ENCODE data around the gene OR2AK2. TPM values are rescaled to one million over a fixed set of nuclear protein-coding genes. Genes with fewer than 3 reads are reported as not detected.

The OR2AK2 gene
- total and polyA plus RNA-seq, 2 donors (not counting 1 experiment from before 2014, with no cell fraction given): not detected

- Histone ChIP-seq H3K9ac (ENCODE audit: insufficient read depth, low read length) (no peak overlapping the region), H3K27ac (ENCODE audit: insufficient read depth, low read length) (no peak overlapping the region), H3K27me3 (ENCODE audit: control insufficient read depth, insufficient read depth, low read length) (no peaks in the 10 kb centered on the region), H2AFZ (ENCODE audit: low read length) (no peak overlapping the region), H3K36me3 (ENCODE audit: control insufficient read depth, insufficient read depth, low read length) (no peaks in the 10 kb centered on the region), H3K4me2 (ENCODE audit: extremely low read depth, insufficient read depth, low read length) (no peak overlapping the region), H3K79me2 (ENCODE audit: control insufficient read depth, insufficient read depth, low read length) (no peaks in the 10 kb centered on the region), H3K9me3 (ENCODE audit: control insufficient read depth, insufficient read depth, low read depth, low read length) (no peaks in the 10 kb centered on the region), H3K4me3 (replicated peaks in 1 of 4; ENCODE audit: control extremely low read depth in 1 of 4, insufficient read depth in 1 of 4, low read depth in 3 of 4, low read length in 4 of 4) (no peak overlapping the region), H3K4me1 (ENCODE audit: control insufficient read depth, extremely low read depth, insufficient read depth, low read length) (no peaks in the 10 kb centered on the region), H4K20me1 (ENCODE audit: control insufficient read depth, extremely low read depth, insufficient read depth, low read length) (no peaks in the 10 kb centered on the region)
- DNase-seq (ENCODE audit: low read depth in 2 of 2): no peak
- no peak for TF ChIP-seq EZH2 (IDR thresholded peaks at IDR 0.05; ENCODE audit: low read length, missing control alignments)
- TF ChIP-seq, protein P1, sequence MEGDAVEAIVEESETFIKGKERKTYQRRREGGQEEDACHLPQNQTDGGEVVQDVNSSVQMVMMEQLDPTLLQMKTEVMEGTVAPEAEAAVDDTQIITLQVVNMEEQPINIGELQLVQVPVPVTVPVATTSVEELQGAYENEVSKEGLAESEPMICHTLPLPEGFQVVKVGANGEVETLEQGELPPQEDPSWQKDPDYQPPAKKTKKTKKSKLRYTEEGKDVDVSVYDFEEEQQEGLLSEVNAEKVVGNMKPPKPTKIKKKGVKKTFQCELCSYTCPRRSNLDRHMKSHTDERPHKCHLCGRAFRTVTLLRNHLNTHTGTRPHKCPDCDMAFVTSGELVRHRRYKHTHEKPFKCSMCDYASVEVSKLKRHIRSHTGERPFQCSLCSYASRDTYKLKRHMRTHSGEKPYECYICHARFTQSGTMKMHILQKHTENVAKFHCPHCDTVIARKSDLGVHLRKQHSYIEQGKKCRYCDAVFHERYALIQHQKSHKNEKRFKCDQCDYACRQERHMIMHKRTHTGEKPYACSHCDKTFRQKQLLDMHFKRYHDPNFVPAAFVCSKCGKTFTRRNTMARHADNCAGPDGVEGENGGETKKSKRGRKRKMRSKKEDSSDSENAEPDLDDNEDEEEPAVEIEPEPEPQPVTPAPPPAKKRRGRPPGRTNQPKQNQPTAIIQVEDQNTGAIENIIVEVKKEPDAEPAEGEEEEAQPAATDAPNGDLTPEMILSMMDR (conservative IDR thresholded peaks at IDR 0.05 in 1 of 2, IDR thresholded peaks at IDR 0.05 in 1 of 2; ENCODE audit: low read depth in 1 of 2, low read length in 2 of 2): no peak
These were observed 33.8 kb downstream of the OR2AK2 start for GRCh38 chr1:247998811-247999210.

DNA sequence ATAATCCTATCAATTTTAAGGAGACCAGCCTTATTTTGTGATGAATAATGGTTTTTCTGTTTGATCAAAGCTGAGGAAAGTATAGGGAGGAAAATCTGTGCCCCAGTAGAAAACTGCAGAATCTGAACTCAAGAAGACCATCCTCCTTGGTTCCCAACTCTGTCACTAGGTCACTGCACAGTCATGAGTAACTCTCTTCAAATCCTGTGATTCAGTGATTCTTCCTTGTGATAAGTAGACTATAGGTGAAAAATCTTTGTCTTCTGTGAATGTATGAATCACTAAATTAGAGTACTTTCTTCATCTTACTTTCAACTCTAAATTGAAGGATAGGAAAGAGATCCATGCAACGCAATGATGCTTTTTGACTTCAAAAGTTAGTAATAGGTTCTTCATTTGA lies 35.1 kb downstream of the OR2AK2 start:
- no peak overlapping the region for H3K4me3 ChIP-seq (replicated peaks in 1 of 4; ENCODE audit: control extremely low read depth in 1 of 4, insufficient read depth in 1 of 4, low read depth in 3 of 4, low read length in 4 of 4)
- no peaks in the 10 kb centered on the region for H3K4me1 ChIP-seq (ENCODE audit: control insufficient read depth, extremely low read depth, insufficient read depth, low read length)
- H3K4me2 ChIP-seq (ENCODE audit: extremely low read depth, insufficient read depth, low read length): no peak overlapping the region
- H2AFZ ChIP-seq (ENCODE audit: low read length): no peak overlapping the region
- H3K9ac ChIP-seq (ENCODE audit: insufficient read depth, low read length): no peak overlapping the region
- H3K27me3 ChIP-seq (ENCODE audit: control insufficient read depth, insufficient read depth, low read length): no peaks in the 10 kb centered on the region
- no peak for DNase-seq (ENCODE audit: low read depth in 2 of 2)
- H4K20me1 ChIP-seq (ENCODE audit: control insufficient read depth, extremely low read depth, insufficient read depth, low read length): no peaks in the 10 kb centered on the region
- no peak for TF ChIP-seq EZH2 (IDR thresholded peaks at IDR 0.05; ENCODE audit: low read length, missing control alignments)
- TF ChIP-seq, protein P1 (conservative IDR thresholded peaks at IDR 0.05 in 1 of 2, IDR thresholded peaks at IDR 0.05 in 1 of 2; ENCODE audit: low read depth in 1 of 2, low read length in 2 of 2): no peak
- H3K36me3 ChIP-seq (ENCODE audit: control insufficient read depth, insufficient read depth, low read length): no peaks in the 10 kb centered on the region
- no peaks in the 10 kb centered on the region for H3K9me3 ChIP-seq (ENCODE audit: control insufficient read depth, insufficient read depth, low read depth, low read length)
- H3K79me2 ChIP-seq (ENCODE audit: control insufficient read depth, insufficient read depth, low read length): no peaks in the 10 kb centered on the region
- no peak overlapping the region for H3K27ac ChIP-seq (ENCODE audit: insufficient read depth, low read length)

GRCh38 chr1:248007778-248008177 lies 42.7 kb downstream of the OR2AK2 start:
- Histone ChIP-seq H3K9me3 (ENCODE audit: control insufficient read depth, insufficient read depth, low read depth, low read length) (no peaks in the 10 kb centered on the region), H3K4me1 (ENCODE audit: control insufficient read depth, extremely low read depth, insufficient read depth, low read length) (no peaks in the 10 kb centered on the region), H3K9ac (ENCODE audit: insufficient read depth, low read length) (no peak overlapping the region), H3K4me3 (replicated peaks in 1 of 4; ENCODE audit: control extremely low read depth in 1 of 4, insufficient read depth in 1 of 4, low read depth in 3 of 4, low read length in 4 of 4) (no peak overlapping the region), H3K4me2 (ENCODE audit: extremely low read depth, insufficient read depth, low read length) (no peak overlapping the region), H3K36me3 (ENCODE audit: control insufficient read depth, insufficient read depth, low read length) (no peaks in the 10 kb centered on the region), H3K27ac (ENCODE audit: insufficient read depth, low read length) (no peak overlapping the region), H4K20me1 (ENCODE audit: control insufficient read depth, extremely low read depth, insufficient read depth, low read length) (no peaks in the 10 kb centered on the region), H3K79me2 (ENCODE audit: control insufficient read depth, insufficient read depth, low read length) (no peaks in the 10 kb centered on the region), H3K27me3 (ENCODE audit: control insufficient read depth, insufficient read depth, low read length) (no peaks in the 10 kb centered on the region), H2AFZ (ENCODE audit: low read length) (no peak overlapping the region)
- TF ChIP-seq EZH2 (IDR thresholded peaks at IDR 0.05; ENCODE audit: low read length, missing control alignments): no peak
- TF ChIP-seq, protein P1 (conservative IDR thresholded peaks at IDR 0.05 in 1 of 2, IDR thresholded peaks at IDR 0.05 in 1 of 2; ENCODE audit: low read depth in 1 of 2, low read length in 2 of 2): no peak
- DNase-seq (ENCODE audit: low read depth in 2 of 2): no peak

Data from fibroblast of lung (primary cell).